Psoas muscle (tissue), 8 donors: ENCODE results near the gene ZMYND10. TPM values are rescaled to one million over a fixed set of nuclear protein-coding genes. Genes with fewer than 3 reads are reported as not detected.
A peak's percentile ranks its signal among the peaks of the same experiment; 100 is the strongest.

Experiments
- ATAC-seq, 4 donors: fragments of 200-7000 bp; cut with Tn5 transposase; one replicate each; pipeline ENCODE4 v1.9.1; 2020; ENCODE audit warnings: moderate library complexity in 3 of 4, mild to moderate bottlenecking in 2 of 4
- DNase-seq, 2 donors: peaks; one replicate each; pipeline ENCODE4 v3.0.0-alpha.2; 2020
- H3K27ac ChIP-seq: fragments of 200-600 bp; one replicate; pipeline ENCODE4 v1.8.0; 2022
- H3K27me3 ChIP-seq, 3 donors: fragments of 200-600 bp in 1 of 3; one replicate each; pipeline versions ENCODE4 v1.6.1 to v1.8.0; 2013 to 2022; ENCODE audit warnings: low read length in 2 of 3, mild to moderate bottlenecking in 2 of 3, moderate library complexity in 1 of 3; ENCODE audit not compliant: insufficient read depth in 3 of 3
- H3K36me3 ChIP-seq, 2 donors: fragments of 200-600 bp in 1 of 2; one replicate each; pipeline versions ENCODE4 v1.6.1 to v1.8.0; 2013 to 2022; ENCODE audit warnings: low read depth in 1 of 2, mild to moderate bottlenecking in 1 of 2, moderate library complexity in 1 of 2; ENCODE audit not compliant: insufficient read depth in 1 of 2
- H3K4me1 ChIP-seq: fragments of 200-600 bp; one replicate; pipeline ENCODE4 v1.8.0; 2022
- H3K4me3 ChIP-seq: fragments of 200-600 bp; one replicate; pipeline ENCODE4 v1.8.0; 2022; ENCODE audit warnings: mild to moderate bottlenecking
- H3K9me3 ChIP-seq: fragments of 200-600 bp; one replicate; pipeline ENCODE4 v1.8.0; 2022
- WGBS, 3 donors: extraction: QIAGEN DNeasy Blood & Tissue Kit; methylation state at CpG; one replicate each; pipeline versions ENCODE4 v1.1.6 to v1.1.7; 2013; 5-methylcytosine and 5-hydroxymethylcytosine counted together
- intact Hi-C, 2 donors: fragments of 100-400 bp; cut with DNase I; formaldehyde crosslinking; loops; one replicate each; pipeline versions ENCODE4 v1.11.0 to v1.14.2; 2022
- polyA plus RNA-seq, 3 donors: library from polyadenylated mRNA; stranded (reverse); fragments of 200-250 nt; gene quantifications; one replicate each; pipeline ENCODE4 v1.2.3, GENCODE V29; 2013
- total RNA-seq, 4 donors: library from RNA; stranded (reverse); fragmentation: NEBNext Ultra II Directional in 2 of 4; extraction: Animal tissue kit (Norgen Biotek cat#: 25700) in 2 of 4; gene quantifications; one replicate each; pipeline versions ENCODE4 v1.2.1 to v1.2.4, GENCODE V29; 2021 to 2023
- TF ChIP-seq, protein P1 (sequence below): fragments of 200-600 bp; IDR thresholded peaks from one replicate; pipeline ENCODE4 v1.8.0; 2022; ENCODE audit warnings: antibody characterized with exemption
- donor health status: healthy with polysubstance abuse.
- donor health status: DM: no; HTN: no; CAD: no; lungs with moderate emphysema.
- donor health status: Bipolar disorder and iron deficiency.
- donor health status: healthy.
- donor health status: DM: yes; HTN: yes; CAD: no.
- donor health status: DM: no; HTN: no; CAD: no.
- donor health status: DM: no; HTN: no; CAD: no.
- donor health status: DM: yes; HTN: yes; CAD: no.

ZMYND10 gene
- total and polyA plus RNA-seq, 7 donors, result 0.23 to 0.99 (median 0.51) TPM

DNA sequence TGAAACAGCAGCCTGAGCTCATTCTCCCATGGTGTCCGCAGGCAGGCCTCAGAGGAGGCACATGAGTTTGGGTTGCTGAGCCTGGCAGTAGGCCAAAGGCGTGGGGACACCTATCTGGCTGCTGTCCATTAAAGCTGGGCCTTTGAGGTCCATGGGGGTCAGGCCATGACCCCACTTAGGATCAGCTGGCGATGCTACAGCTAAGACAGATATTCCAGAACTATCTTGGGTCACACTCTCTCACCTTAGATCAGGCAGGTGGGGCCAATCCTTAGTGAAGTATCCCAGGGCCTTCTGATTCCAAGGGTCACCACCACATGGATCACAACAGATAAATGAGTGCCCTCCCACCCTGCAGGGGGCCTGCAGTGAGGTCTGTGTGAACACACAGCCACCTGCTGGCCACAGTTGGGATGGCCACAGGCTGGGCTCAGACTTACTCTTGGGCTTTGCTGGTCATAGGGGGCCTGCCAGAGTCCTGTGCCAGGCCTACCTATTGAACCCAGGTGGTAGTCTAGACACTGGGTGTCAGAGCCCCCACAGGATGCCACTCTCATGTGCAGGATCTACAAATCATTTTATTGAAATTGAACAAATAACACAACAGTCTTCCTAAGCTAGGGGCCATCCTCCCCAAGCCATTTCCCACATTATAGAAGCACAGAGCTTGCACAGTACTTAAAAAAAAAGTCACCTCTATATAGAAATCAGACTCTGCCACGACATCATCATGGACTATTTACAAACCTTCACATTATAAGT, 21.0 kb downstream of the ZMYND10 start:
- peak overlapping the region; percentile 28 for H3K4me3 ChIP-seq
- H3K27me3 ChIP-seq, result no peaks in the 10 kb centered on the region
- ATAC-seq (peak in 1 of 4 donors; percentile 26), DNase-seq (peak; percentile 74 to 85)
- TF ChIP-seq, protein P1, sequence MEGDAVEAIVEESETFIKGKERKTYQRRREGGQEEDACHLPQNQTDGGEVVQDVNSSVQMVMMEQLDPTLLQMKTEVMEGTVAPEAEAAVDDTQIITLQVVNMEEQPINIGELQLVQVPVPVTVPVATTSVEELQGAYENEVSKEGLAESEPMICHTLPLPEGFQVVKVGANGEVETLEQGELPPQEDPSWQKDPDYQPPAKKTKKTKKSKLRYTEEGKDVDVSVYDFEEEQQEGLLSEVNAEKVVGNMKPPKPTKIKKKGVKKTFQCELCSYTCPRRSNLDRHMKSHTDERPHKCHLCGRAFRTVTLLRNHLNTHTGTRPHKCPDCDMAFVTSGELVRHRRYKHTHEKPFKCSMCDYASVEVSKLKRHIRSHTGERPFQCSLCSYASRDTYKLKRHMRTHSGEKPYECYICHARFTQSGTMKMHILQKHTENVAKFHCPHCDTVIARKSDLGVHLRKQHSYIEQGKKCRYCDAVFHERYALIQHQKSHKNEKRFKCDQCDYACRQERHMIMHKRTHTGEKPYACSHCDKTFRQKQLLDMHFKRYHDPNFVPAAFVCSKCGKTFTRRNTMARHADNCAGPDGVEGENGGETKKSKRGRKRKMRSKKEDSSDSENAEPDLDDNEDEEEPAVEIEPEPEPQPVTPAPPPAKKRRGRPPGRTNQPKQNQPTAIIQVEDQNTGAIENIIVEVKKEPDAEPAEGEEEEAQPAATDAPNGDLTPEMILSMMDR, result peak; percentile 85
- H3K27ac ChIP-seq, result peak overlapping the region; percentile 93
- peaks cover 0 to 33% of the 10 kb centered on the region in 2 donors for H3K36me3 ChIP-seq
- 29 to 47% (median 43%) methylated on average over 4 of the region's 4 CpGs for WGBS, 3 donors
- intact Hi-C loops, result loop anchor here in 1 of 2 donors (5.0 kb wide), 1 partner anchor 62 kb away; no protein-coding TSS in a partner anchor
- H3K9me3 ChIP-seq, result no peaks in the 10 kb centered on the region
- H3K4me1 ChIP-seq, result peaks cover 40% of the 10 kb centered on the region

DNA sequence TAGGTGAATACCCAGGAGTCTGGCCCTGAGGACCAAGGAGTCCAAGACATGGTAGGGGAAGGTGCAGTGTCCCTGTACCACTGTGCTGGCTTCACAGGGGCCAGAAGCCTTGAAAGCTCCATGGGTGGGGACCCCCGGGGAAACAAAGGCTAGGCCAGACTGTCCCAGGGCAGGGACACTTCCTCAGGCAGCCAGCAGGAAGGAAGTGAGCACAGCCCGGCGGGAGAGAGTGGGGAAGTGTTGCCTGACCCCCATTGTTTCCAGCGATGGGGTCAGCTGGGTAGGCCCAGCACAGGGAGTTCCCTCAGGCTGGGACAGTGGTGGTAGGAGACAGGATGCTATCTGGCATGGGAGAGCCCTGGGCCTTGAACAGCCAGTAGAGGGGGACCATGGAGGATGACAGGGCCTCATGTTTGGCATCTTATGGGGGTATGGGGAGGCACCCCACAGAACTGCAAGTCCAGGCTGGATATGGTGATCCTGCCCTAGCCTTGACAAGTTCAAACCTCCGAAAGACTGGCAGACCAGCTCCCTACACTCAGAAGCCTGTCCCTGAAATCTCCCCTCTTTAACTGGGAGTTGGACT, 21.8 kb downstream of the ZMYND10 start:
- peaks cover 45% of the 10 kb centered on the region for H3K4me1 ChIP-seq
- intact Hi-C loops, result no loop called here
- TF ChIP-seq, protein P1, result no peak
- H3K4me3 ChIP-seq, result peak overlapping the region; percentile 90
- H3K36me3 ChIP-seq, result peaks cover 0 to 34% of the 10 kb centered on the region in 2 donors
- H3K27me3 ChIP-seq, result no peaks in the 10 kb centered on the region
- 56 to 59% (median 58%) methylated on average over 5 of the region's 5 CpGs for WGBS, 3 donors
- DNase-seq, result peak; percentile 57 to 77
- ATAC-seq, result no peak
- H3K9me3 ChIP-seq, result no peaks in the 10 kb centered on the region
- peak overlapping the region; percentile 93 for H3K27ac ChIP-seq

DNA sequence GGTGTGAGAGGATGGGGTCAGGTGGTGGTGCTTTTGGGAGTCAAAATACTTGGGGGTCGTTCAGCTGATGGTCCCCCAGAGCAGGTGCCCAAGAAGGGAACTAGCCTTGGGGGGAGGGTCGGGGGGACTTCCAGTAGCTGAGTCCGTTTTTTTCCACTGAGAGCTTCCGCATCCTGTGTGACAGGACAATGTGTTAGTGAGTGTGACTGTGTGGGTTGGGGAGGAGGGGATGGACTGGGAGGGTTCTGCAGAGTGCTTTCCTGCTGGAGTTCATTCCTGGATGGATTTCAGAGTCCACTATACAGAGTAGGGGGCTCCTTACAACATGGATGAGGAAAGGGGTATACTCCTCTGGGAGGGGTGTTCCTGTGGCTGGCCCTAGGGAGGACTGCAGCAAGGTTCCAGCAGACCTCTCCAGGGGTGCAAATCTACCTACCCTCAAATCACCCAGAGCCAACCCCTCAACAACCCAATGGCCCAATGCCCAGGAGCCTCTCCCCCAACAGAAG, 22.4 kb downstream of the ZMYND10 start:
- peak in 1 of 2 donors; percentile 30 for DNase-seq
- intact Hi-C loops, result no loop called here
- Histone ChIP-seq H3K4me3 (peak overlapping the region; percentile 90), H3K36me3 (peaks cover 0 to 39% of the 10 kb centered on the region in 2 donors), H3K27me3 (no peaks in the 10 kb centered on the region), H3K9me3 (no peaks in the 10 kb centered on the region), H3K27ac (peak overlapping the region; percentile 93), H3K4me1 (peaks cover 48% of the 10 kb centered on the region)
- TF ChIP-seq, protein P1, result no peak
- 32 to 48% (median 39%) methylated on average over 4 of the region's 4 CpGs for WGBS, 3 donors
- ATAC-seq, result no peak

DNA sequence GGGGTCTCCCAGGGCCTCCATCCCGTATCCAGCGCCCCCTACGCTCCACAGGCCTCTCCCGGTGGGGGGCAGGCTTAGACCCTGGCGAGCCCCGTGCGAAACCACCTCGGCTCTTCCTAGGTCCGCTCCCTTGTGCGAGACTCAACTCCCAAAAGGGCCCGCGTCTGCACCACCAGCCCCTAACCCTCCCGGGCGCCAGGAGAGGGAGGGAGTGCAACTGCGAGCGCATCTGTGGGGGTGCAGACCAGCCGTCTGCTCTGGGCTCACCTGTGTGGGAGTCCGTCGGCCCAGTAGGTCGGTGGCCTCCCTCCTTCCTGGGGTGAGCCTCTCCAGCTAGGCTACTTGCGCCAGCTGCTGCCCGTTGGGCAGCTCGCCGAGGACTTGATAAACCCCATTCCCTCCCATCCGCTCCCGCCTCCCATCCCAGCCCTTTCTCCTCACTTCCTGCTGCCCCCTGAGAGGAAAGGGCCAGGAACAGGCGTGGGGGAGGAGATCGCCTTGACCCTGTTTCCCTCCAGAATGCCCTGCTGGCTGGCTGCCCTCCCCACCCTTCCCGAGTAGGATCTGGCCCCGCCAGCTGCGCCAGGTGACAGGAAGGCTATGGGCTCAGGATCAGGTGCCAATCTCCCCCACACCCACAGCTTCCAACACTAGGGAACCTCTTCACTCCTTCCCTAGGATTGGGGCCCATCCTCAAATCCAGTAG, 23.0 kb downstream of the ZMYND10 start, which contains the start of gene HYAL2:
HYAL2 (minus strand) TSS at position 360 of the 706 bp plus-strand sequence. CDS start 2,256 bp downstream, outside the sequence.
- intact Hi-C loops, result no loop called here
- DNase-seq (peak; percentile 62 to 79), ATAC-seq (no peak)
- Histone ChIP-seq H3K27ac (peak within 1 kb of the TSS; percentile 93), H3K27me3 (no peaks in the 10 kb centered on the region), H3K36me3 (peaks cover 0 to 45% of the 10 kb centered on the region in 2 donors), H3K4me3 (peak within 1 kb of the TSS; percentile 90), H3K9me3 (no peaks in the 10 kb centered on the region), H3K4me1 (peaks cover 54% of the 10 kb centered on the region)
- WGBS, 3 donors, result 39 to 43% (median 39%) methylated on average over 28 to 31 of the region's 31 CpGs
- TF ChIP-seq, protein P1, result no peak
